SK-N-SH treated with all-trans-retinoic acid at 6 μM for 48 hours (cell line): ENCODE measurements around the gene ARID3B.

Source experiments
- ATAC-seq: fragments of 200-7000 bp; cut with Tn5 transposase; 3 replicates; pipeline ENCODE4 v1.9.1; 2020; ENCODE audit warnings: mild to moderate bottlenecking, moderate library complexity
- ARNTL ChIP-seq: fragments of 450-650 bp; formaldehyde crosslinking; IDR thresholded peaks from 2 replicates; pipeline ENCODE4 v1.5.0; 2020; ENCODE audit warnings: low read depth, mild to moderate bottlenecking, moderate library complexity, borderline replicate concordance
- BACH2 ChIP-seq: fragments of 250-450 bp; sonication (Bioruptor Pico); IDR thresholded peaks from 2 replicates; pipeline ENCODE4 v1.9.0; 2021; ENCODE audit warnings: mild to moderate bottlenecking, borderline replicate concordance
- CSDC2 ChIP-seq: fragments of 250-450 bp; sonication (Bioruptor Pico); IDR thresholded peaks from 2 replicates; pipeline ENCODE4 v1.5.0; 2020; ENCODE audit warnings: mild to moderate bottlenecking, moderate library complexity
- ESRRG ChIP-seq: fragments of 250-450 bp; sonication (Bioruptor Pico); IDR thresholded peaks from 2 replicates; pipeline ENCODE4 v1.6.1; 2021; ENCODE audit warnings: mild to moderate bottlenecking
- GLIS3 ChIP-seq: fragments of 250-450 bp; sonication (Bioruptor Pico); IDR thresholded peaks from 2 replicates; pipeline ENCODE4 v1.5.0; 2020; ENCODE audit warnings: mild to moderate bottlenecking, moderate library complexity
- ISL1 ChIP-seq: fragments of 250-450 bp; sonication (Bioruptor Pico); IDR thresholded peaks from 2 replicates; pipeline ENCODE4 v2.1.2; 2022; ENCODE audit warnings: mild to moderate bottlenecking, moderate library complexity
- OSR1 ChIP-seq: fragments of 250-450 bp; sonication (Bioruptor Pico); IDR thresholded peaks from 2 replicates; pipeline ENCODE4 v1.8.0; 2022; ENCODE audit warnings: moderate library complexity, mild to moderate bottlenecking, inconsistent platforms
- RARB ChIP-seq: fragments of 250-450 bp; sonication (Bioruptor Pico); IDR thresholded peaks from 2 replicates; pipeline ENCODE4 v1.8.0; 2021; ENCODE audit warnings: mild to moderate bottlenecking, moderate library complexity
- SNAI2 ChIP-seq: fragments of 250-450 bp; sonication (Bioruptor Pico); IDR thresholded peaks from 2 replicates; pipeline ENCODE4 v1.5.0; 2020; ENCODE audit warnings: mild to moderate bottlenecking, moderate library complexity
- TCF4 ChIP-seq: fragments of 250-450 bp; sonication (Bioruptor Pico); IDR thresholded peaks from 2 replicates; pipeline ENCODE4 v1.8.0; 2021; ENCODE audit warnings: mild to moderate bottlenecking, moderate library complexity, borderline replicate concordance
- ZC3H10 ChIP-seq: fragments of 250-450 bp; sonication (Bioruptor Pico); IDR thresholded peaks from 2 replicates; pipeline ENCODE4 v1.5.1; 2021; ENCODE audit warnings: mild to moderate bottlenecking, moderate library complexity
- ZFP3 ChIP-seq: fragments of 250-450 bp; sonication (Bioruptor Pico); IDR thresholded peaks from 2 replicates; pipeline ENCODE4 v1.5.0; 2020; ENCODE audit warnings: mild to moderate bottlenecking, moderate library complexity
- ZFP30 ChIP-seq: fragments of 450-650 bp; formaldehyde crosslinking; IDR thresholded peaks from 2 replicates; pipeline ENCODE4 v1.5.0; 2022; ENCODE audit warnings: mild to moderate bottlenecking, moderate library complexity
- ZNF565 ChIP-seq: fragments of 450-650 bp; formaldehyde crosslinking; conservative IDR thresholded peaks from 2 replicates; pipeline ENCODE4 v1.5.0; 2020; ENCODE audit warnings: low read depth, mild to moderate bottlenecking, moderate library complexity
- ZNF70 ChIP-seq: fragments of 450-650 bp; formaldehyde crosslinking; IDR thresholded peaks from 2 replicates; pipeline ENCODE4 v1.5.0; 2020; ENCODE audit warnings: mild to moderate bottlenecking, moderate library complexity
- TF ChIP-seq, protein P1 (sequence below): fragments of 250-450 bp; sonication (Bioruptor Pico); IDR thresholded peaks from 2 replicates; pipeline ENCODE4 v1.5.1; 2020; ENCODE audit warnings: low read depth, mild to moderate bottlenecking, moderate library complexity
- TF ChIP-seq, protein P2 (sequence below): fragments of 250-450 bp; sonication (Bioruptor Pico); IDR thresholded peaks from 2 replicates; pipeline ENCODE4 v1.5.0; 2020; ENCODE audit warnings: mild to moderate bottlenecking, moderate library complexity
- TF ChIP-seq, protein P3 (sequence below): fragments of 250-450 bp; sonication (Bioruptor Pico); IDR thresholded peaks from 2 replicates; pipeline ENCODE4 v1.8.0; 2021; ENCODE audit warnings: low read depth, mild to moderate bottlenecking, moderate library complexity, borderline replicate concordance
- TF ChIP-seq, protein P4 (sequence below): fragments of 250-450 bp; sonication (Bioruptor Pico); IDR thresholded peaks from 2 replicates; pipeline ENCODE4 v1.5.1; 2021; ENCODE audit warnings: mild to moderate bottlenecking, moderate library complexity
- TF ChIP-seq, protein P5 (sequence below): fragments of 250-450 bp; sonication (Bioruptor Pico); IDR thresholded peaks from 2 replicates; pipeline ENCODE4 v1.8.0; 2020; ENCODE audit warnings: mild to moderate bottlenecking, moderate library complexity, borderline replicate concordance

ARID3B gene

GRCh38 chr15:74642734-74643664, 102.0 kb downstream of the ARID3B start:
- ATAC-seq = no peak
- TF ChIP-seq RARB (CRISPR knock-in tag) = no peak
- TF ChIP-seq, protein P1, sequence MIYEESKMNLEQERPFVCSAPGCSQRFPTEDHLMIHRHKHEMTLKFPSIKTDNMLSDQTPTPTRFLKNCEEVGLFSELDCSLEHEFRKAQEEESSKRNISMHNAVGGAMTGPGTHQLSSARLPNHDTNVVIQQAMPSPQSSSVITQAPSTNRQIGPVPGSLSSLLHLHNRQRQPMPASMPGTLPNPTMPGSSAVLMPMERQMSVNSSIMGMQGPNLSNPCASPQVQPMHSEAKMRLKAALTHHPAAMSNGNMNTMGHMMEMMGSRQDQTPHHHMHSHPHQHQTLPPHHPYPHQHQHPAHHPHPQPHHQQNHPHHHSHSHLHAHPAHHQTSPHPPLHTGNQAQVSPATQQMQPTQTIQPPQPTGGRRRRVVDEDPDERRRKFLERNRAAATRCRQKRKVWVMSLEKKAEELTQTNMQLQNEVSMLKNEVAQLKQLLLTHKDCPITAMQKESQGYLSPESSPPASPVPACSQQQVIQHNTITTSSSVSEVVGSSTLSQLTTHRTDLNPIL (CRISPR knock-in tag) = no peak
- TF ChIP-seq GLIS3 (CRISPR knock-in tag) = no peak
- TF ChIP-seq, protein P2, sequence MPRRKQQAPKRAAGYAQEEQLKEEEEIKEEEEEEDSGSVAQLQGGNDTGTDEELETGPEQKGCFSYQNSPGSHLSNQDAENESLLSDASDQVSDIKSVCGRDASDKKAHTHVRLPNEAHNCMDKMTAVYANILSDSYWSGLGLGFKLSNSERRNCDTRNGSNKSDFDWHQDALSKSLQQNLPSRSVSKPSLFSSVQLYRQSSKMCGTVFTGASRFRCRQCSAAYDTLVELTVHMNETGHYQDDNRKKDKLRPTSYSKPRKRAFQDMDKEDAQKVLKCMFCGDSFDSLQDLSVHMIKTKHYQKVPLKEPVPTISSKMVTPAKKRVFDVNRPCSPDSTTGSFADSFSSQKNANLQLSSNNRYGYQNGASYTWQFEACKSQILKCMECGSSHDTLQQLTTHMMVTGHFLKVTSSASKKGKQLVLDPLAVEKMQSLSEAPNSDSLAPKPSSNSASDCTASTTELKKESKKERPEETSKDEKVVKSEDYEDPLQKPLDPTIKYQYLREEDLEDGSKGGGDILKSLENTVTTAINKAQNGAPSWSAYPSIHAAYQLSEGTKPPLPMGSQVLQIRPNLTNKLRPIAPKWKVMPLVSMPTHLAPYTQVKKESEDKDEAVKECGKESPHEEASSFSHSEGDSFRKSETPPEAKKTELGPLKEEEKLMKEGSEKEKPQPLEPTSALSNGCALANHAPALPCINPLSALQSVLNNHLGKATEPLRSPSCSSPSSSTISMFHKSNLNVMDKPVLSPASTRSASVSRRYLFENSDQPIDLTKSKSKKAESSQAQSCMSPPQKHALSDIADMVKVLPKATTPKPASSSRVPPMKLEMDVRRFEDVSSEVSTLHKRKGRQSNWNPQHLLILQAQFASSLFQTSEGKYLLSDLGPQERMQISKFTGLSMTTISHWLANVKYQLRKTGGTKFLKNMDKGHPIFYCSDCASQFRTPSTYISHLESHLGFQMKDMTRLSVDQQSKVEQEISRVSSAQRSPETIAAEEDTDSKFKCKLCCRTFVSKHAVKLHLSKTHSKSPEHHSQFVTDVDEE (CRISPR knock-in tag) = no peak
- no peak for TF ChIP-seq ZNF565 (CRISPR knock-in tag)
- TF ChIP-seq, protein P3, sequence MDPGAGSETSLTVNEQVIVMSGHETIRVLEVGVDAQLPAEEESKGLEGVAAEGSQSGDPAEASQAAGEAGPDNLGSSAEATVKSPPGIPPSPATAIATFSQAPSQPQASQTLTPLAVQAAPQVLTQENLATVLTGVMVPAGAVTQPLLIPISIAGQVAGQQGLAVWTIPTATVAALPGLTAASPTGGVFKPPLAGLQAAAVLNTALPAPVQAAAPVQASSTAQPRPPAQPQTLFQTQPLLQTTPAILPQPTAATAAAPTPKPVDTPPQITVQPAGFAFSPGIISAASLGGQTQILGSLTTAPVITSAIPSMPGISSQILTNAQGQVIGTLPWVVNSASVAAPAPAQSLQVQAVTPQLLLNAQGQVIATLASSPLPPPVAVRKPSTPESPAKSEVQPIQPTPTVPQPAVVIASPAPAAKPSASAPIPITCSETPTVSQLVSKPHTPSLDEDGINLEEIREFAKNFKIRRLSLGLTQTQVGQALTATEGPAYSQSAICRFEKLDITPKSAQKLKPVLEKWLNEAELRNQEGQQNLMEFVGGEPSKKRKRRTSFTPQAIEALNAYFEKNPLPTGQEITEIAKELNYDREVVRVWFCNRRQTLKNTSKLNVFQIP (CRISPR knock-in tag) = no peak
- TF ChIP-seq TCF4 = no peak
- TF ChIP-seq ZC3H10 (CRISPR knock-in tag) = no peak
- TF ChIP-seq ZFP3 (CRISPR knock-in tag) = no peak
- TF ChIP-seq, protein P4, sequence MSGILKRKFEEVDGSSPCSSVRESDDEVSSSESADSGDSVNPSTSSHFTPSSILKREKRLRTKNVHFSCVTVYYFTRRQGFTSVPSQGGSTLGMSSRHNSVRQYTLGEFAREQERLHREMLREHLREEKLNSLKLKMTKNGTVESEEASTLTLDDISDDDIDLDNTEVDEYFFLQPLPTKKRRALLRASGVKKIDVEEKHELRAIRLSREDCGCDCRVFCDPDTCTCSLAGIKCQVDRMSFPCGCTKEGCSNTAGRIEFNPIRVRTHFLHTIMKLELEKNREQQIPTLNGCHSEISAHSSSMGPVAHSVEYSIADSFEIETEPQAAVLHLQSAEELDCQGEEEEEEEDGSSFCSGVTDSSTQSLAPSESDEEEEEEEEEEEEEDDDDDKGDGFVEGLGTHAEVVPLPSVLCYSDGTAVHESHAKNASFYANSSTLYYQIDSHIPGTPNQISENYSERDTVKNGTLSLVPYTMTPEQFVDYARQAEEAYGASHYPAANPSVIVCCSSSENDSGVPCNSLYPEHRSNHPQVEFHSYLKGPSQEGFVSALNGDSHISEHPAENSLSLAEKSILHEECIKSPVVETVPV (CRISPR knock-in tag) = no peak
- no peak for TF ChIP-seq BACH2 (CRISPR knock-in tag)
- TF ChIP-seq ARNTL (CRISPR knock-in tag) = no peak
- no peak for TF ChIP-seq ISL1 (CRISPR knock-in tag)
- TF ChIP-seq ZNF70 (CRISPR knock-in tag) = no peak
- TF ChIP-seq ESRRG (CRISPR knock-in tag) = no peak
- TF ChIP-seq ZFP30 = no peak

GRCh38 chr15:74643665-74644204, 102.7 kb downstream of the ARID3B start:
- no peak for ATAC-seq
- TF ChIP-seq RARB (CRISPR knock-in tag) (no peak), OSR1 (no peak), TCF4 (no peak), ISL1 (CRISPR knock-in tag) (no peak), CSDC2 (no peak), BACH2 (CRISPR knock-in tag) (no peak), ZNF70 (CRISPR knock-in tag) (no peak), ZFP3 (CRISPR knock-in tag) (no peak), ZFP30 (no peak), SNAI2 (no peak)
- TF ChIP-seq, protein P4 (CRISPR knock-in tag) = no peak
- TF ChIP-seq, protein P3 (CRISPR knock-in tag) = no peak
- TF ChIP-seq, protein P1 (CRISPR knock-in tag) = no peak
- TF ChIP-seq, protein P5, sequence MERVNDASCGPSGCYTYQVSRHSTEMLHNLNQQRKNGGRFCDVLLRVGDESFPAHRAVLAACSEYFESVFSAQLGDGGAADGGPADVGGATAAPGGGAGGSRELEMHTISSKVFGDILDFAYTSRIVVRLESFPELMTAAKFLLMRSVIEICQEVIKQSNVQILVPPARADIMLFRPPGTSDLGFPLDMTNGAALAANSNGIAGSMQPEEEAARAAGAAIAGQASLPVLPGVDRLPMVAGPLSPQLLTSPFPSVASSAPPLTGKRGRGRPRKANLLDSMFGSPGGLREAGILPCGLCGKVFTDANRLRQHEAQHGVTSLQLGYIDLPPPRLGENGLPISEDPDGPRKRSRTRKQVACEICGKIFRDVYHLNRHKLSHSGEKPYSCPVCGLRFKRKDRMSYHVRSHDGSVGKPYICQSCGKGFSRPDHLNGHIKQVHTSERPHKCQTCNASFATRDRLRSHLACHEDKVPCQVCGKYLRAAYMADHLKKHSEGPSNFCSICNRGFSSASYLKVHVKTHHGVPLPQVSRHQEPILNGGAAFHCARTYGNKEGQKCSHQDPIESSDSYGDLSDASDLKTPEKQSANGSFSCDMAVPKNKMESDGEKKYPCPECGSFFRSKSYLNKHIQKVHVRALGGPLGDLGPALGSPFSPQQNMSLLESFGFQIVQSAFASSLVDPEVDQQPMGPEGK (CRISPR knock-in tag) = no peak
